OCI-M2 (cell line): ENCODE results near the gene KDM7A.

Experiments used
- DNase-seq: peaks from one replicate; lab custom pipeline; 2025; ENCODE audit not compliant: unreplicated experiment; lab: John Stamatoyannopoulos, UW

Gene KDM7A

GRCh38 chr7:140093375-140093774 lies 83.4 kb downstream of the KDM7A start:
- no peak for DNase-seq

GRCh38 chr7:140085447-140085846 lies 91.3 kb downstream of the KDM7A start:
- DNase-seq: no peak

GRCh38 chr7:140084972-140085371 lies 91.8 kb downstream of the KDM7A start:
- DNase-seq: no peak

DNA sequence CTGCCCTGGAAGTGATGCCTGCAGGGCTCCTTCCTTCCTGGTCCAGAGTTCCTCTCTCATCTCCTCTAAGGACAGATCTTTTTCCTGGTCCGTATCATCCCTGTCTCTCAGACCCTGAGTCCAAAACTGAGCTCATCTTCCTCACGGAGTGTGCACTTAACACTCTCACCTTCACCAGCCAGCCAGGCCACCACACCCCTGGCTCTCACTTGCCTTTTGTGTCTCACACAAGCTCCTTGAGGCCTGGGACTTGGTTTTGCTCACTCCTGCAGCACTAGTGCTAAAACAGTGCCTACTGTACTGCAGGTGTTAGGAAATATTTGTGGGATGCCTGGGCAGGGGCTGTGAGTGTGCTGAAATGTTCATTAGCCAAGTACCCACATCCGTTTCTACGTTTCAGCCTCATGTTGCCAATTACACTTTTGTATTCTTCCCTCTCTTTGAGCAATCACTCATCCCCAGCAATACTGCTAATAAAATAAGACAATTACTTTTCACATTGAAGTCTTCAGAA lies 92.6 kb downstream of the KDM7A start:
- no peak for DNase-seq

DNA sequence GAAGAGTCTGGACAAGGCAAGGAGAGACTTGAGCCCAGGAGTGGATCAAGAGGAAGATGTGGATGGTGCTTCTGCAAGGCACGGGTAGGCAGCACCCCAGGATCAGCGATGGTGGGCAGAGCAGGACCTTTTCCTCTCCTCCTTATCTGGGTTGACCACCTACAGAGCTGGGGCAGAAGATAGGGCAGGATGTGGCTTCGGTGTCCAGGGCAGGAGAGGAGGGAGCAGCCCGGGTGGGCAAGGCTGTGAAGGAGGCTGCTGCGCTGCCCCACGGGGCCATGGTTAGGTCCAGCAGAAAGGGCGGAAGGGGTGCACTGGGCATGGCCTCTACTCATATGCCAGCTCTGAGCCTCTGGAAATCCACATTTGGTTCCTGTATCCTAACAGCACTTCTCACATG lies 94.0 kb downstream of the KDM7A start:
- no peak for DNase-seq

DNA sequence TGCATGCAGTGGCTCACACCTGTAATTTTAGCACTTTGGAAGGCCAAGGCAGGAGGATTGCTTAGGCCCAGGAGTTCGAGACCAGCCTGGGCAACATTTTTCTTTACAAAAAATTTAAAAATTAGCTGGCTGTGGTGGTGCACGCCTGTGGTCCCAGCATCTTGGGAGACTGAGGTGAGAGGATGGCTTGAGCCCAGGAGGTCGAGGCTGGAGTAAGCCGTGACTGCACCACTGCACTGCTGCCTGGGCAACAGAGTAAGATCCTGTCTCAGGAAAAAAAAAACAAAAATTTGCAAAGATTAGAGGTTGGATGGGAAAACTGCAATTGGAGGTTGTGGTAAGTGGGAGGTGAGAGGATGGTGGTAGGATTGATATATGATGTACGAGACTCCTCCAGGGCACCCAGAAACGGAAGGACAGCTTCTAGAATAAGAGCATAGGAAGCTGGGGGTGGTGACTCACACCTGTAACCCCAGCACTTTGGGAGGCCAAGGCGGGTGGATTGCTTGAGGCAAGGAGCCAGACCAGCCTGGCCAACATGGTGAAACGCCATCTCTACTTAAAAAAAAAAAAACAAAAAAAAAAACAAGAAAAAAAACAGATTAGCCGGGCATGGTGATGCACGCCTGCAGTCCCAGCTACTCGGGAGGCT lies 94.9 kb downstream of the KDM7A start:
- DNase-seq: no peak

DNA sequence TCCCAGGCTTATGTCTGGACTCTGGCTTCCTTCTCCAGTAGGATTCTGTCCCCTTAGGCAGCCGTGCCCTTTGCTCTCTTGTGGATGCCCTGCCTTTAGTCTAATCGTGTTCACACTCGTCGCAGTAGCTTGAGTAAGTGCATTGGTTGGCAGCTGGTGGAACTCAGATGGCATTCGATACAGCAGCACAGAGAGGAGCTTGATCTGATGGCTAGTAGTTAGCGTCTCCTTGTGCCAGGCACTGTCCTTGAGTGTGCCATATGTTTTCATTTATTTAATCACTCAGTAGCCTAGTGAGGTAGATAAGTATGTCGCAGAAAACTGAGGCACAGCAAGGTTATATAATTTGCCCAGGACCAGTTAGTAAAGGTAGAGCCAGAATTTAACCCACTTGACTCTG lies 95.9 kb downstream of the KDM7A start:
- no peak for DNase-seq

- no peak for DNase-seq
Measured at GRCh38 chr7:140079121-140079536, 97.7 kb downstream of the KDM7A start.

- DNase-seq: no peak
Measured at GRCh38 chr7:140078392-140078791, 98.4 kb downstream of the KDM7A start.

DNA sequence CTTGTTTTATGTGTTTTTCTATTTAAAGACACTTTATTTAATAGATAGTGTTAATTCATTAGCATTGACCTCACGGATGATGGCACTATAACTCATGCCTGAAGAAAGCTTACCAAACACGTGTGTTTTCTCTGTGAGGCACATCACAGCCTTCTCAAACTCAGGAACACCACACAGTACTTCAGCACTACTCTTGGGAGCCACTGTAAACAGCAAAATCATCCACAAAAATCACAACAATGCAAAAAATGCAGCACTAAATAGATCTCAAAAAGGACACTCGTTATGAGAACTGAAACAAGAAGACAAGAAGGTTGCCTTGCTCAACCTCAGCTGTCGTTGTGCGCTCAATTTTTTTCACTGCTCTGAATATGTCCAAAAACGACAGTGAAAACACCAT lies 102.0 kb downstream of the KDM7A start:
- no peak for DNase-seq

DNA sequence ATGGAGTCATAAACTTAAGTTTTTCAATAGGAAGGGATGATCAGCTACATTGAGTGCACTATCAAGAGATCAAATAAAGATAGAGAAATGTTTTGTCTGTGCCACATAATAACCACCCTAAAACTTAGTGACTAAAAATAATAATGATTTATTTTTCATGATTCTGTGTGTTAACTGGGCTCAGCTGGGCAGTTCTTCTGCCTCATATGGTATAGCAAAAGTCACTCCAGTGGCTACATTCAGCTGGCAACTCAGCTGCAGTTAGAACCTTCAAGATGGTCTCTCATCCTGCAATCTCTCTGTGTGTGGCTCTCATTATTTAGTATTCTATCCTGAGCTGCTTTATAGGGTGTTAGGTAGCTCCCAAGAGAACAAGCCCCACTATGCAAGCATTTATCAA lies 106.2 kb downstream of the KDM7A start:
- no peak for DNase-seq

GRCh38 chr7:140069298-140069949 lies 107.4 kb downstream of the KDM7A start:
- no peak for DNase-seq

DNA sequence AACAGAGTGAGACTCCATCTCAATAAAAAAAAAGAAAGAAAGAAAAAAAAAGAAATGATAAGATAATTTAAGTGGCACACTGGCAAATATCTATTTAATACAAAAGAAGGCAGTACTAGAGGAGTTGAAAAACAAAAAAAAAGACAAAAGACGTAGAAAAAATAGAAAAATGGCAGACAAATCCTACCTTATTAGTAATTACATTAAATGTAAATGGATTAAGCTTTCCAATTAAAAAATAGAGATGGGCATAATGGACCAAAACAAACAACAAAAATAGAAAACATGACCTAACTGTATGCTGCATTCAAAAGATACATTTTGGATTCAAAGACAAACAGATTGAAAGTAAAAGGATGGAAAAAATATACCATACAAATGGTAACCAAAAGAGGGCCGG lies 108.8 kb downstream of the KDM7A start:
- no peak for DNase-seq

DNA sequence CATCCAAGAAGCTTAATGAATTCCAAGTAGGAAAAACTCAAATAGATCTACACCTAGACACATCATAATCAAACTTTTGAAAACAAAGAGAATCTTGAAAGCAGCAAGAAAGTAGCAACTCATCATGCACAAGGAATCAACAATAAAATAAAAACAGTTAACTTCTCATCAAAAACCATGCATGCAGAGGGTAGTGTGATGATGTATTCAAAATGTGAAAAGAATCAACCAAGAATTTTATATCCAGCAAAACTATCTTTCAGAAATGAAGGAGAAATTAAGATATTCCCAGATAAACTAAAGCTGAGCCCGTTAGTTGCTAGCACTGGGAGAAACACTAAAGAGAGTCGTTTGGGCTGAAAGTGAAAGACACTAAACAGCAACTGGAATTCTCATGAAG lies 109.7 kb downstream of the KDM7A start:
- no peak for DNase-seq

- DNase-seq: no peak
Measured at GRCh38 chr7:140062528-140063299, 114.1 kb downstream of the KDM7A start, which contains the start of gene PARP12. PARP12 (minus strand) TSS chr7:140062951; CDS start chr7:140062847, 104 bp downstream.

- no peak for DNase-seq
Measured at GRCh38 chr7:140062118-140062527, 114.7 kb downstream of the KDM7A start.

DNA sequence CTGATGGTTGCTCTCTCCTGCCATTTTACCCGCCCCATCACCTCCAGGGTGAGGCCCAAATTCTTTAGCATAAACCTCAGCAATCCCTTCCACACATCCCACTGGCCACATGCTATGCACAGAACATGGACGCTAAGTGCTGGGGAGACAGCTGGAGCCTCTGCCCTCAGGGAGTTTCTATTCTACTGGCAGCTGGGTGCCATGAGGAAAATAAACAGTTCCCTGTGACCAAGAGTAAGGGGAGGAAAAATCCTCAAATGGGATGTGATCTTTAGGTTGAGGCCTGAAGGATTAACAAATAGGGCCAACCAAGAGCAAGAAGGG lies 115.2 kb downstream of the KDM7A start:
- DNase-seq: no peak

DNA sequence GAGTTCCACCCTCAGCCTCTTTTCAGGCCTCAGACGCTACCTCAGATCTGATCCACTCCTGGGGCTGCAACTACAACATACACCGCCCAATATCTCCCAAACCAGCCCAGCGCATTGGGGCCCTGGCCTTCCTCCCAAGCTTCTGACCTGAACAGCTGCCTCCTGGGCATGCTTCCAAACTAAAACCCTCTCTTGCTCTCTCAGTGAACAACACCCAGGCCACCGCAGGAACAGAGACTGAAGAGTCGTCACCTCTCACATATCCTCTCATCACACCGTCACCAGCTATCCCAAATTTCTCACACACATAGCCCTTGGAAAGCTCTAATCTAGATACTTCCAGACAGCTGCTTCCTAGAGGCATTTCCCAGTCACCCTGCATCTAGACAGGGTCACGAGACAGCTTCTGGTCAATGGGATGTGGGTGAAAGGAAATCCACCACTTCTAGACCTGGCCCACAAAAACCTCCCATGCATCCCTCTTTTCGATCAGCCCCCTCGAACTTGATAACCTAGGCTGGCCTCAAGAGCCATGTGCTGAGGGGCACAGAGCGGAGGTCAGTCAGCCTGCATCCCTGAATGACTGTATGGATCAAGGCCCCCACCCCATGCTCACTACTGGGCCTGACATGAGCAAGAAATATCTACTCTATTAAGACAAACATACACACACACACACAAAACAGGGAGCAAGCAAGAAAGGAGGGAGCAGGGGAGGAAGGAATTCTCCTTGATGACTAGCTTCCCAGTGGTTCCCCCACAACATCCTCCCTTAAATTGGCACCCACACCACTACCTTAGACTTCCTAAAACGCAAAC lies 115.8 kb downstream of the KDM7A start:
- no peak for DNase-seq

GRCh38 chr7:140060243-140060630 lies 116.5 kb downstream of the KDM7A start:
- DNase-seq: no peak

- no peak for DNase-seq
Measured at GRCh38 chr7:140059273-140060242, 117.2 kb downstream of the KDM7A start.
